Neural progenitor cell (in vitro differentiated cells): ENCODE results near the gene NPFF. TPM values are rescaled to one million over a fixed set of nuclear protein-coding genes. Genes with fewer than 3 reads are reported as not detected.

ENCODE experiments used
- DNase-seq: peaks from one replicate; pipeline ENCODE4 v3.0.0-alpha.2; 2016; ENCODE audit warnings: low spot score
- H2AFZ ChIP-seq: fragments of 200-600 bp; sonication (generic); replicated peaks from 2 replicates; pipeline ENCODE4 v1.6.1; 2016; ENCODE audit warnings: antibody characterized with exemption
- H3F3A ChIP-seq: fragments of 200-600 bp; sonication (generic); 2 replicates; pipeline ENCODE4 v1.6.1; 2016; ENCODE audit warnings: antibody characterized with exemption, low read depth
- H3K27ac ChIP-seq: fragments of 200-600 bp; sonication (generic); 2 replicates; pipeline ENCODE4 v1.5.1; 2016; ENCODE audit warnings: mild to moderate bottlenecking
- H3K27me3 ChIP-seq: fragments of 200-600 bp; sonication (generic); 2 replicates; pipeline ENCODE4 v1.6.1; 2016; ENCODE audit warnings: mild to moderate bottlenecking, moderate library complexity
- H3K36me3 ChIP-seq: fragments of 200-600 bp; sonication (generic); 2 replicates; pipeline ENCODE4 v1.5.1; 2016
- H3K4me1 ChIP-seq: fragments of 200-600 bp; sonication (generic); 2 replicates; pipeline ENCODE4 v1.6.1; 2016; ENCODE audit warnings: mixed run types
- H3K4me2 ChIP-seq: fragments of 200-600 bp; sonication (generic); 2 replicates; pipeline ENCODE4 v1.6.1; 2016
- H3K4me3 ChIP-seq: fragments of 200-600 bp; sonication (generic); 2 replicates; pipeline ENCODE4 v1.5.1; 2016
- H3K79me2 ChIP-seq: fragments of 200-600 bp; sonication (generic); 2 replicates; pipeline ENCODE4 v1.6.1; 2016; ENCODE audit warnings: low read depth
- H3K9ac ChIP-seq: fragments of 200-600 bp; sonication (generic); 2 replicates; pipeline ENCODE4 v1.6.1; 2016
- H3K9me3 ChIP-seq: fragments of 200-600 bp; sonication (generic); 2 replicates; pipeline ENCODE4 v1.5.1; 2016; ENCODE audit warnings: low read depth
- H4K20me1 ChIP-seq: fragments of 200-600 bp; sonication (generic); 2 replicates; pipeline ENCODE4 v1.6.1; 2016; ENCODE audit warnings: low read depth
- H3K27ac Mint-ChIP-seq: 3 replicates; pipeline ENCODE4 v1.8.0; 2021; ENCODE audit warnings: mixed read lengths
- H3K27me3 Mint-ChIP-seq: 2 replicates; pipeline ENCODE4 v1.8.0; 2022; ENCODE audit warnings: low read depth, mild to moderate bottlenecking, inconsistent platforms, moderate library complexity, mixed read lengths; ENCODE audit not compliant: insufficient read depth
- H3K36me3 Mint-ChIP-seq: 3 replicates; pipeline ENCODE4 v1.8.0; 2021; ENCODE audit warnings: mixed read lengths
- H3K4me1 Mint-ChIP-seq: 3 replicates; pipeline ENCODE4 v1.8.0; 2021; ENCODE audit warnings: mixed read lengths
- H3K4me3 Mint-ChIP-seq: 3 replicates; pipeline ENCODE4 v1.8.0; 2021; ENCODE audit warnings: mild to moderate bottlenecking, moderate library complexity, mixed read lengths
- H3K9me3 Mint-ChIP-seq: 3 replicates; pipeline ENCODE4 v1.8.0; 2020; ENCODE audit warnings: mixed read lengths
- EZH2 ChIP-seq: fragments of 200-600 bp; sonication (generic); IDR thresholded peaks from 2 replicates; pipeline ENCODE4 v1.6.1; 2017; ENCODE audit warnings: antibody characterized with exemption, mild to moderate bottlenecking, moderate library complexity
- EZH2phosphoT487 ChIP-seq: fragments of 200-600 bp; sonication (generic); IDR thresholded peaks from 2 replicates; pipeline ENCODE4 v1.6.1; 2017; ENCODE audit warnings: antibody characterized with exemption
- total RNA-seq: library from RNA; depleted of rRNA; stranded (reverse); fragments of >200 nt; gene quantifications from 2 replicates; pipeline ENCODE4 v1.2.3, GENCODE V29; 2015; ENCODE audit warnings: low replicate concordance
- TF ChIP-seq, protein P1 (sequence below): fragments of 200-600 bp; sonication (generic); IDR thresholded peaks from 2 replicates; pipeline ENCODE4 v1.5.1; 2017; ENCODE audit warnings: antibody characterized with exemption, mild to moderate bottlenecking

NPFF gene
- total RNA-seq, 1 donor from 2014 or later = not detected

DNA sequence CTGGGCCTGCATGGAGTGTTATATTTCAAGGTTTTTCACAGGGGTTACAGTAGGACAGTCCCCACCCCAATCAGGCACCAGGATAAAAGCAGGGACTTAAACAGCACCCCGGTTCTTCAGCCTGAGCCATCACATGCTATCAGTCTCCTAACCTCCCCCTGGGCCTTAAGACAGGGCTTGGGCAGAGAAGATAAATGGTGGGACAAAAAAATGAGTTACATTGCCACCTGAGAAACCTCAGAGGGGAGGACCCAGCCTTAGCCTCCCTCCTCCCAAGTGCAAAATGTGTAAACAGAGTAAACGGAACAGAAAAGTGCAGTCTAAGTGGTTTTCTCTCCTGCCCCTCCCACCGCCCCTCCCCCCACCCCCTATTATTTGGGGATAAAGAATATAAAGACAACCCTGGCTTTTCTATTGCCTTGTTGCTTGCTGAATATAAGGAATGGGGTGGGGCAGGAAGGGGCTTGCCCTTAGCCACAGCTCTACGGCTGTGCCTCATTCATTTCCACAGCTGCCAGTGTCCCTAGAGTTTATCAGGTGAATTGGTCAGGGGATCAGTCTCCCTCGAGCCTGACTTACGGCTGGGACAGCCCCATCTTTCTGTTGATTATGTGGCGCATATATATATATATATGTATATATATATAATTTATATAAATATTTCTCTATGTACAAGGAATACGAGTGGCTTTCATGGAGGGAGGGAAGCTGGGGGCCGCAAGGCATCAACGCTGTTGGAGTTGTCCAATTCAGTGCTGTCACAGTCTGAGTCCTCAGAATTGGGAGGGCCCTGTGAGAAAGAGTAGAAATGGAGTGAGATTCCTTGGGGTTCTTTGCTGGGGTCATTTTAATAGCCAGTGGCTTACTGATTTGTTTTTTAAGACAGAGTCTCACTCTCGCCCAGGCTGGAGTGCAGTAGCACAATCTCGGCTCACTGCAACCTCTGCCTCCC lies 26.5 kb downstream of the NPFF start:
- peaks cover 47% of the 10 kb centered on the region for H3K79me2 ChIP-seq
- H3K27ac ChIP-seq = peak overlapping the region; percentile 17
- H3K9me3 ChIP-seq = no peaks in the 10 kb centered on the region
- H3K4me3 ChIP-seq = no peak overlapping the region
- Mint-ChIP-seq H3K4me3 (no peak overlapping the region), H3K27ac (no peak overlapping the region), H3K36me3 (peaks cover 58% of the 10 kb centered on the region), H3K27me3 (peaks cover 3% of the 10 kb centered on the region), H3K4me1 (peaks cover 37% of the 10 kb centered on the region), H3K9me3 (no peaks in the 10 kb centered on the region)
- no peaks in the 10 kb centered on the region for H3K27me3 ChIP-seq
- peaks cover 92% of the 10 kb centered on the region for H4K20me1 ChIP-seq
- H3K36me3 ChIP-seq = peaks cover 34% of the 10 kb centered on the region
- peaks cover 96% of the 10 kb centered on the region for H3F3A ChIP-seq
- no peak overlapping the region for H2AFZ ChIP-seq
- no peak for TF ChIP-seq EZH2
- TF ChIP-seq, protein P1, sequence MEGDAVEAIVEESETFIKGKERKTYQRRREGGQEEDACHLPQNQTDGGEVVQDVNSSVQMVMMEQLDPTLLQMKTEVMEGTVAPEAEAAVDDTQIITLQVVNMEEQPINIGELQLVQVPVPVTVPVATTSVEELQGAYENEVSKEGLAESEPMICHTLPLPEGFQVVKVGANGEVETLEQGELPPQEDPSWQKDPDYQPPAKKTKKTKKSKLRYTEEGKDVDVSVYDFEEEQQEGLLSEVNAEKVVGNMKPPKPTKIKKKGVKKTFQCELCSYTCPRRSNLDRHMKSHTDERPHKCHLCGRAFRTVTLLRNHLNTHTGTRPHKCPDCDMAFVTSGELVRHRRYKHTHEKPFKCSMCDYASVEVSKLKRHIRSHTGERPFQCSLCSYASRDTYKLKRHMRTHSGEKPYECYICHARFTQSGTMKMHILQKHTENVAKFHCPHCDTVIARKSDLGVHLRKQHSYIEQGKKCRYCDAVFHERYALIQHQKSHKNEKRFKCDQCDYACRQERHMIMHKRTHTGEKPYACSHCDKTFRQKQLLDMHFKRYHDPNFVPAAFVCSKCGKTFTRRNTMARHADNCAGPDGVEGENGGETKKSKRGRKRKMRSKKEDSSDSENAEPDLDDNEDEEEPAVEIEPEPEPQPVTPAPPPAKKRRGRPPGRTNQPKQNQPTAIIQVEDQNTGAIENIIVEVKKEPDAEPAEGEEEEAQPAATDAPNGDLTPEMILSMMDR = no peak
- no peak for TF ChIP-seq EZH2phosphoT487
- peak overlapping the region; percentile 38 for H3K4me2 ChIP-seq
- no peak for DNase-seq
- peaks cover 50% of the 10 kb centered on the region for H3K4me1 ChIP-seq
- no peak overlapping the region for H3K9ac ChIP-seq

- H3K4me3 ChIP-seq = no peak overlapping the region
- H4K20me1 ChIP-seq = peaks cover 98% of the 10 kb centered on the region
- no peaks in the 10 kb centered on the region for H3K9me3 ChIP-seq
- H2AFZ ChIP-seq = no peak overlapping the region
- no peak overlapping the region for H3K4me2 ChIP-seq
- Mint-ChIP-seq H3K27ac (no peak overlapping the region), H3K9me3 (no peaks in the 10 kb centered on the region), H3K4me1 (peaks cover 49% of the 10 kb centered on the region), H3K4me3 (no peak overlapping the region), H3K36me3 (peaks cover 59% of the 10 kb centered on the region), H3K27me3 (peaks cover 3% of the 10 kb centered on the region)
- no peaks in the 10 kb centered on the region for H3K27me3 ChIP-seq
- peak overlapping the region; percentile 17 for H3K27ac ChIP-seq
- no peak overlapping the region for H3K9ac ChIP-seq
- H3F3A ChIP-seq = peaks cover 100% of the 10 kb centered on the region
- TF ChIP-seq, protein P1 = no peak
- TF ChIP-seq EZH2 (no peak), EZH2phosphoT487 (no peak)
- peaks cover 41% of the 10 kb centered on the region for H3K36me3 ChIP-seq
- peaks cover 64% of the 10 kb centered on the region for H3K4me1 ChIP-seq
- DNase-seq = no peak
- H3K79me2 ChIP-seq = peaks cover 61% of the 10 kb centered on the region
Measured at GRCh38 chr12:53479331-53479730, 28.0 kb downstream of the NPFF start.

GRCh38 chr12:53478865-53479264 lies 28.4 kb downstream of the NPFF start:
- Histone ChIP-seq H3K27me3 (no peaks in the 10 kb centered on the region), H4K20me1 (peaks cover 98% of the 10 kb centered on the region), H3K9ac (no peak overlapping the region), H3K79me2 (peaks cover 66% of the 10 kb centered on the region), H3K36me3 (peaks cover 46% of the 10 kb centered on the region), H3K9me3 (no peaks in the 10 kb centered on the region), H3F3A (peaks cover 100% of the 10 kb centered on the region), H3K4me3 (no peak overlapping the region), H3K27ac (peak overlapping the region; percentile 17), H3K4me1 (peaks cover 69% of the 10 kb centered on the region), H3K4me2 (no peak overlapping the region), H2AFZ (no peak overlapping the region)
- H3K4me1 Mint-ChIP-seq = peaks cover 54% of the 10 kb centered on the region
- peaks cover 60% of the 10 kb centered on the region for H3K36me3 Mint-ChIP-seq
- H3K4me3 Mint-ChIP-seq = no peak overlapping the region
- H3K27me3 Mint-ChIP-seq = peaks cover 3% of the 10 kb centered on the region
- no peak overlapping the region for H3K27ac Mint-ChIP-seq
- no peak for DNase-seq
- TF ChIP-seq EZH2phosphoT487 (no peak), EZH2 (no peak)
- TF ChIP-seq, protein P1 = no peak
- H3K9me3 Mint-ChIP-seq = no peaks in the 10 kb centered on the region
